Naive thymus-derived CD4-positive, alpha-beta T cell (primary cell): ENCODE data around the gene CANT1. TPM values are rescaled to one million over a fixed set of nuclear protein-coding genes. Genes with fewer than 3 reads are reported as not detected.

Source experiments
- ATAC-seq: fragments of 150-1000 bp; cut with Tn5 transposase; 2 replicates; pipeline ENCODE4 v1.10.0; 2021; ENCODE audit warnings: mild to moderate bottlenecking, moderate library complexity
- CTCF ChIA-PET: fragments of 350-600 bp; sonication (Branson Sonifier 250); formaldehyde crosslinking; loops from one replicate; lab custom pipeline; 2021; ENCODE audit warnings: antibody characterized with exemption; lab: Charles Lee
- POLR2A ChIA-PET: fragments of 350-600 bp; sonication (Branson Sonifier 250); formaldehyde crosslinking; loops from one replicate; lab custom pipeline; 2021; ENCODE audit warnings: antibody characterized with exemption, inconsistent platforms; lab: Charles Lee
- DNase-seq, 9 donors: peaks; one replicate each; pipeline versions ENCODE4 v3.0.0 to v3.0.0-alpha.2; 2020 to 2022; ENCODE audit warnings: mixed read lengths in 1 of 9
- H3K27ac ChIP-seq: one replicate; pipeline ENCODE4 v1.7.0; 2013; ENCODE audit warnings: mild to moderate bottlenecking, low read depth, low read length, moderate library complexity
- H3K27me3 ChIP-seq, 2 donors: one replicate each; pipeline ENCODE4 v1.7.0; 2013; ENCODE audit warnings: low read length in 2 of 2, mild to moderate bottlenecking in 2 of 2, moderate library complexity in 2 of 2; ENCODE audit not compliant: control insufficient read depth in 2 of 2, insufficient read depth in 2 of 2
- H3K36me3 ChIP-seq, 3 experiments: 1 replicate in 2 of 3; 2 replicates in 1 of 3; pipeline ENCODE4 v1.7.0; 2013; ENCODE audit warnings: low read length in 3 of 3, mild to moderate bottlenecking in 3 of 3, moderate library complexity in 1 of 3; ENCODE audit not compliant: insufficient read depth in 3 of 3, control insufficient read depth in 2 of 3
- H3K4me1 ChIP-seq, 2 donors: one replicate each; pipeline ENCODE4 v1.7.0; 2013; ENCODE audit warnings: low read length in 2 of 2, mild to moderate bottlenecking in 2 of 2, moderate library complexity in 1 of 2; ENCODE audit not compliant: control insufficient read depth in 2 of 2, insufficient read depth in 2 of 2
- H3K4me3 ChIP-seq: 2 replicates; pipeline ENCODE4 v1.7.0; 2013; ENCODE audit warnings: mild to moderate bottlenecking, low read length
- H3K9me3 ChIP-seq, 3 experiments: 1 replicate in 2 of 3; 2 replicates in 1 of 3; pipeline ENCODE4 v1.7.0; 2013; ENCODE audit warnings: low read length in 3 of 3; ENCODE audit not compliant: control insufficient read depth in 2 of 3
- H3K27ac Mint-ChIP-seq, 9 donors: one replicate each; pipeline ENCODE4 v1.8.0; 2020 to 2022; ENCODE audit warnings: mixed read lengths in 9 of 9, mild to moderate bottlenecking in 8 of 9, moderate library complexity in 5 of 9, inconsistent platforms in 2 of 9
- H3K27me3 Mint-ChIP-seq, 5 donors: one replicate each; pipeline ENCODE4 v1.8.0; 2021 to 2022; ENCODE audit warnings: mixed read lengths in 5 of 5, mild to moderate bottlenecking in 1 of 5
- H3K36me3 Mint-ChIP-seq, 5 donors: one replicate each; pipeline ENCODE4 v1.8.0; 2020 to 2022; ENCODE audit warnings: mixed read lengths in 5 of 5, mild to moderate bottlenecking in 3 of 5, inconsistent platforms in 1 of 5
- H3K4me1 Mint-ChIP-seq, 7 donors: one replicate each; pipeline ENCODE4 v1.8.0; 2020 to 2022; ENCODE audit warnings: mixed read lengths in 7 of 7, mild to moderate bottlenecking in 3 of 7, inconsistent platforms in 1 of 7
- H3K4me3 Mint-ChIP-seq, 10 donors: one replicate each; pipeline ENCODE4 v1.8.0; 2020 to 2022; ENCODE audit warnings: mild to moderate bottlenecking in 10 of 10, mixed read lengths in 10 of 10, moderate library complexity in 6 of 10, inconsistent platforms in 2 of 10
- H3K9me3 Mint-ChIP-seq, 11 donors: one replicate each; pipeline ENCODE4 v1.8.0; 2020 to 2022; ENCODE audit warnings: mixed read lengths in 11 of 11, mild to moderate bottlenecking in 4 of 11, inconsistent platforms in 1 of 11, moderate library complexity in 1 of 11
- intact Hi-C, 2 donors: fragments of 100-400 bp; cut with micrococcal nuclease; formaldehyde crosslinking; loops; one replicate each; pipeline ENCODE4 v1.15.1; 2023
- polyA plus RNA-seq, 2 donors: library from polyadenylated mRNA; unstranded; fragments of 300-500 nt; fragmentation: Illumina TruSeq; gene quantifications; one replicate each; pipeline ENCODE4 v1.2.3, GENCODE V29; 2021
- total RNA-seq, 6 experiments: library from RNA in 5 of 6; stranded (reverse) in 5 of 6; gene quantifications; 1 replicate in 5 of 6; 2 replicates in 1 of 6; pipeline ENCODE4 v1.2.3 and lab custom pipeline; 2021 to 2026

The CANT1 gene
- total and polyA plus RNA-seq, 7 experiments from 2014 or later: 11.2 to 82.2 (median 42.3) TPM

DNA sequence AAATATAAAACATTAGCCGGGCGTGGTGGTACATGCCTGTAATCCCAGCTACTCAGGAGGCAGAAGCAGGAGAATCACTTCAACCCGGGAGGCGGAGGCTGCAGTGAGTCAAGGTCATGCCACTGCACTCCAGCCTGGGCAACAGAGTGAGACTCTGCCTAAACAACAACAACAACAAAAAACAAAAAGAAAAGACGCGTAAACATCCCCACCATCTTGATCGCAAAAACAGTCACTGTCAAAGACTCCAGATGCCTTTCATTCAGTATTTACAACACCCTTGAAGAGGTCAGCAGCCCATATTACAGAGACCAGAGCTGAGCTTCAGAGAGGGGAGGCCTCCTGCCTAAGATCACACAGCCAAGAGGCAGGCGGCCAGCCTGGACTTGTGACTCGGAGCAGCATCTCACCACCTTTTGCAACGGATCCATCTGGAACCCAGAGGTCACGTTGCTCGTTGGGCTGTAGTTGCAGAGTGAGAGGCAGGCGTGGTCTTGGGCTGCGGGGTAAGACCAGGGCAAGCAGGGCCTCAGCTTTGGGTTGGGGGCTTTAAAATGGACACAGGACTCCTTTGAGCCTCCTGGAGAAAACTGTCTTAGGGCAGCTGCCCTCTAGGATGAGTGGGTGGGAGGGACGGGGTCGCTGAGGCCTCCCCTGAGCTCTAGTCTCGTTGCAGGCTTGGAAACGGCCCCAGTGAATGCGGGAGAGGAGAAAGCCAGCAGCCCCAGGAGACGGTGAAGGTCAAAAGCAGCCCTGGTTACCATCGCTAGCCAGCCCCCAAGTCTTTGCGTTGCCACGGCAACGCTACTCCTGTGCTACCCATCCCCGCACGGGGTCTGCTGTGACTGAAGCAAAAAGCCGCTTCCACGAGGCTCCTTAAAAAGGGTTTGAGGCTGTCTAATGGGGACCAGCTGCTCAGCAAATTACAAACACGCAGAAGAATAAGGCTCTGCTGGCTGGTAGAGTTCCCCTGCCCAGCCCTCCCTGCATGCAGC is 55.9 kb downstream of the CANT1 start:
- H3K4me3 ChIP-seq: no peak overlapping the region
- H3K27me3 ChIP-seq: no peaks in the 10 kb centered on the region
- ATAC-seq (no peak), DNase-seq (no peak)
- no peak overlapping the region for H3K27ac Mint-ChIP-seq
- no peaks in the 10 kb centered on the region for H3K4me1 Mint-ChIP-seq
- no peaks in the 10 kb centered on the region for H3K4me1 ChIP-seq
- intact Hi-C loops: no loop called here
- peaks cover 0 to 15% (median 3%) of the 10 kb centered on the region in 3 experiments for H3K9me3 ChIP-seq
- H3K36me3 Mint-ChIP-seq: peaks cover 0 to 8% (median 6%) of the 10 kb centered on the region in 5 donors
- peaks cover 0 to 23% (median 17%) of the 10 kb centered on the region in 11 donors for H3K9me3 Mint-ChIP-seq
- POLR2A ChIA-PET: no interaction called here
- CTCF ChIA-PET: interaction anchor here (0.7 kb wide), 1 partner anchor 21 kb away, joined by 3 read pairs; no protein-coding TSS in a partner anchor
- H3K36me3 ChIP-seq: no peaks in the 10 kb centered on the region
- H3K27me3 Mint-ChIP-seq: peaks cover 0 to 3% (median 0%) of the 10 kb centered on the region in 5 donors
- no peak overlapping the region for H3K27ac ChIP-seq
- H3K4me3 Mint-ChIP-seq: no peak overlapping the region

DNA sequence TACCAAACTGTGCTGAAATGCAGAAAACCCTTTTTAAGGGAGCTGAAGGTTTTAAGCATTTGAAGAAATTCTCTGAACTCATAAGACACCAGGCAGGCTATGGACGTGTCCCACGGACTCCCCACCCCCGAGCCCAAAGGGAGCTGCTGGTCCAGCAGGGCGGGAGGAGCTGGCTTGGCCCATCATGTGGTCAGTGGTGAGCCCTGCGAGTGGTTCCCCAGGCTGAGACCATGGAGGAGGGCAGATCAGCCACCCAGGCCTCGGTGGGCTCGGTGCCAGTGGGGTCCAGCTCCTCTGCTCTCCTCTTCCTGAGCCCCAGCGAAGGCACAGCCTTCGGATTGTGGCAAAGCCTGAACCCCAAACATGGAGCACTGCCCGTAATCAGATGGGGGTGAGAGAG is 56.9 kb downstream of the CANT1 start:
- ChIA-PET CTCF (no interaction called here), POLR2A (no interaction called here)
- no peaks in the 10 kb centered on the region for H3K4me1 Mint-ChIP-seq
- Histone ChIP-seq H3K27me3 (no peaks in the 10 kb centered on the region), H3K36me3 (no peaks in the 10 kb centered on the region), H3K9me3 (peaks cover 0 to 15% (median 3%) of the 10 kb centered on the region in 3 experiments), H3K27ac (no peak overlapping the region), H3K4me1 (no peaks in the 10 kb centered on the region), H3K4me3 (no peak overlapping the region)
- DNase-seq (no peak), ATAC-seq (no peak)
- no peak overlapping the region for H3K4me3 Mint-ChIP-seq
- H3K27me3 Mint-ChIP-seq: peaks cover 0 to 3% (median 0%) of the 10 kb centered on the region in 5 donors
- H3K27ac Mint-ChIP-seq: no peak overlapping the region
- H3K36me3 Mint-ChIP-seq: peaks cover 0 to 8% (median 6%) of the 10 kb centered on the region in 5 donors
- intact Hi-C loops: no loop called here
- peaks cover 0 to 23% (median 17%) of the 10 kb centered on the region in 11 donors for H3K9me3 Mint-ChIP-seq

GRCh38 chr17:78951967-78952551 is 57.5 kb downstream of the CANT1 start:
- Histone ChIP-seq H3K36me3 (no peaks in the 10 kb centered on the region), H3K4me3 (no peak overlapping the region), H3K9me3 (peaks cover 0 to 15% (median 3%) of the 10 kb centered on the region in 3 experiments), H3K27ac (no peak overlapping the region), H3K27me3 (no peaks in the 10 kb centered on the region), H3K4me1 (no peaks in the 10 kb centered on the region)
- Mint-ChIP-seq H3K4me1 (no peaks in the 10 kb centered on the region), H3K27me3 (peaks cover 0 to 3% (median 0%) of the 10 kb centered on the region in 5 donors), H3K9me3 (peaks cover 0 to 23% (median 17%) of the 10 kb centered on the region in 11 donors), H3K36me3 (peaks cover 0 to 8% (median 6%) of the 10 kb centered on the region in 5 donors), H3K4me3 (no peak overlapping the region), H3K27ac (no peak overlapping the region)
- ChIA-PET POLR2A (no interaction called here), CTCF (no interaction called here)
- ATAC-seq (no peak), DNase-seq (no peak)
- intact Hi-C loops: no loop called here

DNA sequence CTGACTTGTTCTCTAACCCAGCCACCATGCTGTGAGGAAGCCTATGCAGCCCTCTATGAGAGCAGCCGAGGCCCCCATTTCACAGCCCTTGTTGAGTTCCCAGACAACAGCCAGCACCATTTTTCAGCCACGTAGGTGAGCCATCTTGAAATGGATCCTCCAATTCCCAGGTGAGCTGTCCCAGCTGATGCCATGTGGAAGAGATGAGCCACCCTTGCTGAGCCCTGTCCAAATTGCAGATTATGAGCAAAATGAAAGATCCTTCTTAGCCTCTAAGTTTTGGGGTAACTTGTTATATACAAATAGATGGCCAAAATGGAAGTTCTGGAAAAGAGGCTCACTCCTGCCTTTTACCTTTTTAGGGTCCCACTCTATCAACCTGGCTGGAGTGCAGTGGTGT is 58.7 kb downstream of the CANT1 start:
- intact Hi-C loops: no loop called here
- ATAC-seq (no peak), DNase-seq (no peak)
- H3K36me3 Mint-ChIP-seq: peaks cover 0 to 8% (median 6%) of the 10 kb centered on the region in 5 donors
- no peak overlapping the region for H3K4me3 ChIP-seq
- no peak overlapping the region for H3K27ac ChIP-seq
- no peaks in the 10 kb centered on the region for H3K36me3 ChIP-seq
- H3K4me1 Mint-ChIP-seq: peaks cover 0 to 5% (median 0%) of the 10 kb centered on the region in 7 donors
- no peak overlapping the region for H3K4me3 Mint-ChIP-seq
- H3K4me1 ChIP-seq: no peaks in the 10 kb centered on the region
- peaks cover 0 to 15% (median 3%) of the 10 kb centered on the region in 3 experiments for H3K9me3 ChIP-seq
- peaks cover 0 to 23% (median 16%) of the 10 kb centered on the region in 11 donors for H3K9me3 Mint-ChIP-seq
- CTCF ChIA-PET: no interaction called here
- H3K27me3 Mint-ChIP-seq: peaks cover 0 to 3% (median 0%) of the 10 kb centered on the region in 5 donors
- H3K27me3 ChIP-seq: no peaks in the 10 kb centered on the region
- POLR2A ChIA-PET: no interaction called here
- H3K27ac Mint-ChIP-seq: no peak overlapping the region

DNA sequence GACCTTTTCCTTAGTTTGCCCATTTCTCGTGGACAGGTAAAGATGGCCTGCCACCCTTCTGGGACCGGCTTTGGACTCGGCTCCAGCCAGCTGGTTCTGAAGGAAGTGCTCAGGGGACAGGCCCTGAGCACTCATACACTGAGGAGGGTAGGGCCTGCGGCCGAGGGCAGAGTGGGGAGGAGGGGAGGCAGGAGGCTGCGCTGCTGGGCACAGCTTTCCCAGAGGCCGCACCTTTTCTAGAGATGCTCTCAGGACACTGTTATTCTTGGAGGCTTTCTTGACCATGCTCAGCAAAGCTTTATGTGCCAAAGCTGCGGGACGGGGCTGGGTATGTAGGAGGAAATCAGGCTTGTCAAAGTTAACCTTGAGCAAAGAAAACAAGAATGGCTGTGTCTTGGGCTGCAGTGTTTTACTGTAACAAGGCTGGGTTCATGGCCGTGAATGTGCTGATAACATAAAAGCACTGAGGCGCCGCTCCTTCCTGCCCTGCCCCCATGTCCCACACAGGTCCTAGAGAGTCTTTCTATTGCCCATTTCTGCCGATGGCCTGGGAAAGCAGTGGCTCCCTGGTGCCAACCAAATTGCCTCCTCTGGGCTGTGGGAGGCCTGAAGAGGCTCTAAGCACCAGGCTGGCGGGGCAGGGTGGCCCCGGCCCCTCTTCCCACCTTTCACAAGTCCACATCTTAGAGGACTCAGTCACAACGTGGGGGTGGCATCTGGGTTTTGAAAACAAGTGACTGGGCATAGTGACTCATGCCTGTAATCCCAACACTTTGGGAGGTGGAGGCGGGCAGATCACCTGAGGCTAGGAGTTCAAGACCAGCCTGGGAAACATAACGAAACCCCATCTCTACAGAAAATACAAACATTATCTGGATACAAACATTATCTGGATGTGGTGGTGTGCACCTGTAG is 62.1 kb downstream of the CANT1 start:
- ChIA-PET CTCF (interaction anchor here (1.5 kb wide), 1 partner anchor 82 kb away, joined by 3 read pairs; no protein-coding TSS in a partner anchor), POLR2A (interaction anchor here (1.1 kb wide), 1 partner anchor 11 kb away, joined by 3 read pairs; no protein-coding TSS in a partner anchor)
- no peaks in the 10 kb centered on the region for H3K4me1 ChIP-seq
- Mint-ChIP-seq H3K27me3 (peaks cover 0 to 4% (median 0%) of the 10 kb centered on the region in 5 donors), H3K9me3 (peaks cover 0 to 23% (median 16%) of the 10 kb centered on the region in 11 donors), H3K27ac (no peak overlapping the region), H3K4me1 (peaks cover 0 to 5% (median 0%) of the 10 kb centered on the region in 7 donors), H3K36me3 (peaks cover 0 to 8% (median 6%) of the 10 kb centered on the region in 5 donors), H3K4me3 (no peak overlapping the region)
- no peak overlapping the region for H3K27ac ChIP-seq
- intact Hi-C loops: no loop called here
- DNase-seq (no peak), ATAC-seq (no peak)
- no peaks in the 10 kb centered on the region for H3K36me3 ChIP-seq
- H3K27me3 ChIP-seq: no peaks in the 10 kb centered on the region
- no peak overlapping the region for H3K4me3 ChIP-seq
- peaks cover 0 to 15% (median 3%) of the 10 kb centered on the region in 3 experiments for H3K9me3 ChIP-seq

DNA sequence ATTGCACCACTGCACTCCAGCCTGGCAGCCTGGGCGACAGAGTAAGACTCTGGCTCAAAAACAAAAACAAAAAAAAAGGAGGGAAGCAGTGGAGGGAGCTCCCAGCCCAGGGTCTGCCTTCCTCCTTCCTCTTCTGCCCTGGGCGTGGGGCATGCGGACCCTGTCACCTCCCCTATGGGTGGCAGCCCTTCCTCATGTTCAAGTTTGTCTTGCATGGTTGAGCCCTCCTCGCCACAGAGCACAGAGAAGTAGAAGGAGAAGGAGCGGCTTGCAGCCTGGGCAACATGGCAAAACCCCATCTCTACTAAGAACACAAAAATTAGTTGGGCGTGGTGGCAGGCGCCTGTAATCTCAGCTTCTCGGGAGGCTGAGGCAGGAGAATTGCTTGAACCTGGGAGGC is 62.9 kb downstream of the CANT1 start:
- Mint-ChIP-seq H3K27me3 (peaks cover 0 to 4% (median 0%) of the 10 kb centered on the region in 5 donors), H3K36me3 (peaks cover 0 to 8% (median 6%) of the 10 kb centered on the region in 5 donors), H3K9me3 (peaks cover 0 to 23% (median 15%) of the 10 kb centered on the region in 11 donors), H3K4me3 (no peak overlapping the region), H3K4me1 (peaks cover 0 to 5% (median 0%) of the 10 kb centered on the region in 7 donors), H3K27ac (no peak overlapping the region)
- intact Hi-C loops: no loop called here
- DNase-seq (no peak), ATAC-seq (no peak)
- Histone ChIP-seq H3K4me3 (no peak overlapping the region), H3K4me1 (no peaks in the 10 kb centered on the region), H3K27me3 (no peaks in the 10 kb centered on the region), H3K36me3 (no peaks in the 10 kb centered on the region), H3K27ac (no peak overlapping the region), H3K9me3 (peaks cover 0 to 15% (median 3%) of the 10 kb centered on the region in 3 experiments)
- CTCF ChIA-PET: no interaction called here
- POLR2A ChIA-PET: no interaction called here
